Measurements from ENCODE around the gene AHI1. TPM values are rescaled to one million over a fixed set of nuclear protein-coding genes. Genes with fewer than 3 reads are reported as not detected.

The AHI1 gene
- total RNA-seq, 1 experiment from 2014 or later = 18.8 TPM

DNA sequence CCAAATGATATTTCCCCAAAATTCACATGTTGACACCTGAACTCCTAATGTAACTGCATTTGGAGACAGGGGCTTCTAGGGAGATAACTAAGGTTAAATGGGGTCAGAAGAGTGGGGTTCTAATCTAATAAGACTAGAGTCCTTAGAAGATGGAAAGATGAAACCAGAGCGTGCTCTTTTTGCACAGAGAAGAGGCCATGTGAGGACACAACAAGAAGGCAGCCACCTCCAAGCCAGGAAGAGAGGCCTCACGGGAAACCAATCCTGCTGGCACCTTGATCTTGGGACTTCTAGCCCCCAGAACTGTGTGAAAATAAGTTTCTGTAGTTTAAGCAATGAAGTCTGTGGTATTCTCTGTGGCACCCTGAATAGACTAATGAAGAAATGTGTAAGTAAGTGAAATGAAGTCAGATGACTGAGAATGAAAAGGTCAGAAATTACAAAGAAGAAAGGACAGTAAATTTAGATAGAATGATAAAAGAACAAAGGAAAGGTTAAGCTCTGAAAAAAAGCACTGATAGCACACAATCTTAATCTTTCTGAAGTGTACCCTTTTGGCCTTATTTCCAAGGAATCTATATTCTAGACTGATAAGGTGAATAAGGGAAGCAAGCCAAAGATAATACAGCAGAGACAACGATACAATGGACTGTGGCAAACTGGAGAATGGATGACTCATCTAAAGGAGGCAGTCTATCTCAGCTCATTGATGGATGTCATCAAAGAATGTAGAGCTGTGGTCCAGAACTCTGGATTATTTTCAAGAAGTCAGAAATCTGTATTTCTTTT is 206.1 kb downstream of the AHI1 start (continued):
- TF ChIP-seq, protein P1, sequence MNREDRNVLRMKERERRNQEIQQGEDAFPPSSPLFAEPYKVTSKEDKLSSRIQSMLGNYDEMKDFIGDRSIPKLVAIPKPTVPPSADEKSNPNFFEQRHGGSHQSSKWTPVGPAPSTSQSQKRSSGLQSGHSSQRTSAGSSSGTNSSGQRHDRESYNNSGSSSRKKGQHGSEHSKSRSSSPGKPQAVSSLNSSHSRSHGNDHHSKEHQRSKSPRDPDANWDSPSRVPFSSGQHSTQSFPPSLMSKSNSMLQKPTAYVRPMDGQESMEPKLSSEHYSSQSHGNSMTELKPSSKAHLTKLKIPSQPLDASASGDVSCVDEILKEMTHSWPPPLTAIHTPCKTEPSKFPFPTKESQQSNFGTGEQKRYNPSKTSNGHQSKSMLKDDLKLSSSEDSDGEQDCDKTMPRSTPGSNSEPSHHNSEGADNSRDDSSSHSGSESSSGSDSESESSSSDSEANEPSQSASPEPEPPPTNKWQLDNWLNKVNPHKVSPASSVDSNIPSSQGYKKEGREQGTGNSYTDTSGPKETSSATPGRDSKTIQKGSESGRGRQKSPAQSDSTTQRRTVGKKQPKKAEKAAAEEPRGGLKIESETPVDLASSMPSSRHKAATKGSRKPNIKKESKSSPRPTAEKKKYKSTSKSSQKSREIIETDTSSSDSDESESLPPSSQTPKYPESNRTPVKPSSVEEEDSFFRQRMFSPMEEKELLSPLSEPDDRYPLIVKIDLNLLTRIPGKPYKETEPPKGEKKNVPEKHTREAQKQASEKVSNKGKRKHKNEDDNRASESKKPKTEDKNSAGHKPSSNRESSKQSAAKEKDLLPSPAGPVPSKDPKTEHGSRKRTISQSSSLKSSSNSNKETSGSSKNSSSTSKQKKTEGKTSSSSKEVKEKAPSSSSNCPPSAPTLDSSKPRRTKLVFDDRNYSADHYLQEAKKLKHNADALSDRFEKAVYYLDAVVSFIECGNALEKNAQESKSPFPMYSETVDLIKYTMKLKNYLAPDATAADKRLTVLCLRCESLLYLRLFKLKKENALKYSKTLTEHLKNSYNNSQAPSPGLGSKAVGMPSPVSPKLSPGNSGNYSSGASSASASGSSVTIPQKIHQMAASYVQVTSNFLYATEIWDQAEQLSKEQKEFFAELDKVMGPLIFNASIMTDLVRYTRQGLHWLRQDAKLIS (CRISPR knock-in tag; IDR thresholded peaks at IDR 0.05; ENCODE audit: borderline replicate concordance) = no peak
- TF ChIP-seq, protein P2, sequence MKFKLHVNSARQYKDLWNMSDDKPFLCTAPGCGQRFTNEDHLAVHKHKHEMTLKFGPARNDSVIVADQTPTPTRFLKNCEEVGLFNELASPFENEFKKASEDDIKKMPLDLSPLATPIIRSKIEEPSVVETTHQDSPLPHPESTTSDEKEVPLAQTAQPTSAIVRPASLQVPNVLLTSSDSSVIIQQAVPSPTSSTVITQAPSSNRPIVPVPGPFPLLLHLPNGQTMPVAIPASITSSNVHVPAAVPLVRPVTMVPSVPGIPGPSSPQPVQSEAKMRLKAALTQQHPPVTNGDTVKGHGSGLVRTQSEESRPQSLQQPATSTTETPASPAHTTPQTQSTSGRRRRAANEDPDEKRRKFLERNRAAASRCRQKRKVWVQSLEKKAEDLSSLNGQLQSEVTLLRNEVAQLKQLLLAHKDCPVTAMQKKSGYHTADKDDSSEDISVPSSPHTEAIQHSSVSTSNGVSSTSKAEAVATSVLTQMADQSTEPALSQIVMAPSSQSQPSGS (CRISPR knock-in tag; IDR thresholded peaks at IDR 0.05; ENCODE audit: borderline replicate concordance, low read depth) = no peak

DNA sequence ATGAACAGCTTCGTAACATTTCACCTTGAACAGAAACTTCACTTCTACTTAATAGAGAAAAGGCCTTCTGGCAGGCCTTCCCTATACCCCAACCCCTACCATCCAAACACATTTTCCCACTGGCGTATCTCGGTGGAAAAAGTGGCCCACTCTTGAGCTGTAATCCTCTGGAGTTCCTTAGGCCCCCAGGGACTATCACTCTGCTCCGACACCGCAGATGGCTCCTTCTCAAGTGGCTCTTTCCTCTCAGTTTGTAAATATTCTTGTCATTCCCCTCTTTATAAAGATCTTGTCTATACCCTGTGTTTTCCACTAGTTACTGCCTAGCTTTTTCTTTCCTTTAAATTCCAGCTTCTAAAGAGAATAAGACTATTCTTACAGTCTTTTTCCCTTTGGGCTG is 207.7 kb downstream of the AHI1 start:
- H3K9me3 Mint-ChIP-seq = no peaks in the 10 kb centered on the region
- H3K36me3 Mint-ChIP-seq = no peaks in the 10 kb centered on the region
- H3K27me3 Mint-ChIP-seq (ENCODE audit: low read depth) = no peaks in the 10 kb centered on the region
- ChIA-PET POLR2A (interaction anchor here (1.3 kb wide), 1 partner anchor 10 kb away, joined by 3 read pairs; no protein-coding TSS in a partner anchor), CTCF (no interaction called here)
- DNase-seq (ENCODE audit: low spot score) (no peak), ATAC-seq (no peak)
- no peaks in the 10 kb centered on the region for H3K4me1 Mint-ChIP-seq
- no peak overlapping the region for H3K4me3 Mint-ChIP-seq
- TF ChIP-seq ZNF416 (CRISPR knock-in tag; IDR thresholded peaks at IDR 0.05) (no peak), JUN (CRISPR knock-in tag; IDR thresholded peaks at IDR 0.05) (no peak), OVOL2 (CRISPR knock-in tag; IDR thresholded peaks at IDR 0.05; ENCODE audit: borderline replicate concordance) (no peak), CBFB (CRISPR knock-in tag; IDR thresholded peaks at IDR 0.05; ENCODE audit: low read depth) (no peak)
- TF ChIP-seq, protein P3, sequence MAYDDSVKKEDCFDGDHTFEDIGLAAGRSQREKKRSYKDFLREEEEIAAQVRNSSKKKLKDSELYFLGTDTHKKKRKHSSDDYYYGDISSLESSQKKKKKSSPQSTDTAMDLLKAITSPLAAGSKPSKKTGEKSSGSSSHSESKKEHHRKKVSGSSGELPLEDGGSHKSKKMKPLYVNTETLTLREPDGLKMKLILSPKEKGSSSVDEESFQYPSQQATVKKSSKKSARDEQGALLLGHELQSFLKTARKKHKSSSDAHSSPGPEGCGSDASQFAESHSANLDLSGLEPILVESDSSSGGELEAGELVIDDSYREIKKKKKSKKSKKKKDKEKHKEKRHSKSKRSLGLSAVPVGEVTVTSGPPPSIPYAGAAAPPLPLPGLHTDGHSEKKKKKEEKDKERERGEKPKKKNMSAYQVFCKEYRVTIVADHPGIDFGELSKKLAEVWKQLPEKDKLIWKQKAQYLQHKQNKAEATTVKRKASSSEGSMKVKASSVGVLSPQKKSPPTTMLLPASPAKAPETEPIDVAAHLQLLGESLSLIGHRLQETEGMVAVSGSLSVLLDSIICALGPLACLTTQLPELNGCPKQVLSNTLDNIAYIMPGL (CRISPR knock-in tag; IDR thresholded peaks at IDR 0.05) = no peak
- no peak overlapping the region for H3K27ac Mint-ChIP-seq

DNA sequence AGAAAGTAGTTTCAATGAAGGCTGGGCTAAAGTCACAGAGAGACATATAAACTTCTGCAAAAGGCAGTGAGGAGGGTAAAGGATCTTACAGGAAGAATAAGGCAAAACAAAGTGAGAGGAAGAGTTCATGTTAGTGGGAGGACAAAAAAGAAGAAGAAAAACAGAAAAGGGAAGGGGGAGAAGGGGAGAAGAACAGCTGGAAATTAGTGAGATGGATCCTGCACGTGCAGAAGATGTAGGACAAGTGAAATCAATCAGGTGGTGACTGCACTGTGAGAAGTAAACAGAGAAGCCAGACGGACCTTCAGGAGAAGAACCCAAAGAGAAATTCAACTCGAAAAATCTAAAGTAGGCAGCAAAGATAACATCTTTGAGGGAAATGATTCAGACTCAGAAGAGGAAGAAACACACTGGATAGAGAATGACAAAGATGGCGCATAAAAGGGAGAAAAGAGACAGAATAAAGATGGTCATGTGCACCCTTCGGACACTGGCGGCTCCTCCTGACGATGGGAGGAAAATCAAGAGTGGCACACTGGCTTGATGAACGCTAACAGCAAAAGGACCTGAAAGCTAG is 210.5 kb downstream of the AHI1 start:
- H3K4me1 Mint-ChIP-seq = no peaks in the 10 kb centered on the region
- no peaks in the 10 kb centered on the region for H3K27me3 Mint-ChIP-seq (ENCODE audit: low read depth)
- DNase-seq (ENCODE audit: low spot score) (no peak), ATAC-seq (no peak)
- H3K27ac Mint-ChIP-seq = peak overlapping the region; percentile 7
- H3K4me3 Mint-ChIP-seq = no peak overlapping the region
- no peaks in the 10 kb centered on the region for H3K9me3 Mint-ChIP-seq
- H3K36me3 Mint-ChIP-seq = no peaks in the 10 kb centered on the region
- TF ChIP-seq KAT7 (CRISPR knock-in tag; IDR thresholded peaks at IDR 0.05; ENCODE audit: borderline replicate concordance) (no peak), IRF2 (CRISPR knock-in tag; IDR thresholded peaks at IDR 0.05; ENCODE audit: borderline replicate concordance, low read depth) (no peak), CREB1 (CRISPR knock-in tag; IDR thresholded peaks at IDR 0.05) (no peak)
- ChIA-PET CTCF (no interaction called here), POLR2A (no interaction called here)

DNA sequence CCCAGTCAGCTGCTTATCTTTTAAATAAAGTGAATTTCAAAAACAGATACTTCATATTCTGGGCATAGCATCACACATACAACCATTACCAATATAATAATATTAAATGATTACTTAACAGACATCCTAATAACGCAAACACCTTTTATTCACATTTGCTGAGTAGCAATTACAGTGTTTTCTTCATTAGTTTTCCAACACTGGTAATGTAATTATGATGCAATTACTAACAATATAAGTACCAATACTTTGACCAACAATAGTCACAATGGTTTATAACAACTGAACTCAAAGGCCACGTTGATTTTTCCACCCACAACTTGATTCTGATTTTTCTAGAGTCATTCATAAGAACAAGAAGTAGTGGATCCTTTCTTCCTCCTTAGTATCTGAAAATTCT is 212.4 kb downstream of the AHI1 start:
- TF ChIP-seq ZNF232 (CRISPR knock-in tag; IDR thresholded peaks at IDR 0.05) (no peak), NFE2L1 (CRISPR knock-in tag; IDR thresholded peaks at IDR 0.05) (no peak)
- TF ChIP-seq, protein P4, sequence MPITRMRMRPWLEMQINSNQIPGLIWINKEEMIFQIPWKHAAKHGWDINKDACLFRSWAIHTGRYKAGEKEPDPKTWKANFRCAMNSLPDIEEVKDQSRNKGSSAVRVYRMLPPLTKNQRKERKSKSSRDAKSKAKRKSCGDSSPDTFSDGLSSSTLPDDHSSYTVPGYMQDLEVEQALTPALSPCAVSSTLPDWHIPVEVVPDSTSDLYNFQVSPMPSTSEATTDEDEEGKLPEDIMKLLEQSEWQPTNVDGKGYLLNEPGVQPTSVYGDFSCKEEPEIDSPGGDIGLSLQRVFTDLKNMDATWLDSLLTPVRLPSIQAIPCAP (CRISPR knock-in tag; IDR thresholded peaks at IDR 0.05) = no peak
- CTCF ChIA-PET = no interaction called here
- Mint-ChIP-seq H3K36me3 (no peaks in the 10 kb centered on the region), H3K9me3 (no peaks in the 10 kb centered on the region), H3K4me3 (no peak overlapping the region), H3K27ac (peak overlapping the region; percentile 26; the same call in 1 of the 2 replicates), H3K4me1 (no peaks in the 10 kb centered on the region), H3K27me3 (ENCODE audit: low read depth) (no peaks in the 10 kb centered on the region)
- ATAC-seq (no peak), DNase-seq (ENCODE audit: low spot score) (no peak)
- POLR2A ChIA-PET = no interaction called here

Data from WTC11 (cell line).